HepG2 (cell line): Measurements from ENCODE around the gene SLC23A3. TPM values are rescaled to one million over a fixed set of nuclear protein-coding genes. Genes with fewer than 3 reads are reported as not detected.

Source experiments
- ATAC-seq: fragments of 200-7000 bp; cut with Tn5 transposase; 3 replicates; pipeline ENCODE4 v1.9.1; 2020; ENCODE audit warnings: mild to moderate bottlenecking, moderate library complexity
- BruUV-seq: library from RNA; stranded (reverse); fragments of 400-500 nt; replicated peaks from 2 replicates; lab custom pipeline; 2021; lab: Mats Ljungman, UMichigan
- CTCF ChIA-PET: fragments of 300-600 bp; formaldehyde crosslinking; extraction: SDS; loops from one replicate; lab custom pipeline; 2021; ENCODE audit warnings: low total read pairs, inconsistent platforms, low intra/inter-chr PET ratio; lab: Yijun Ruan, JAX
- POLR2A ChIA-PET: fragments of 350-600 bp; sonication (Branson Sonifier 250); formaldehyde crosslinking; loops from one replicate; lab custom pipeline; 2020; ENCODE audit warnings: antibody characterized with exemption, inconsistent platforms; lab: Yijun Ruan, JAX
- DNase-seq: peaks from one replicate; pipeline ENCODE4 v3.0.0-alpha.2; 2015; ENCODE audit warnings: low spot score
- FAIRE-seq: peaks from 3 replicates; lab custom pipeline; 2011; peaks lifted over from hg19 to GRCh38; lab: Jason Lieb, UNC
- H2AFZ ChIP-seq: one replicate; pipeline ENCODE4 v1.6.1; 2011; ENCODE audit warnings: low read length, inconsistent platforms
- H3K27ac ChIP-seq: fragments of 300-600 bp; 3 replicates; pipeline ENCODE4 v1.8.0; 2011; ENCODE audit warnings: mixed run types, mild to moderate bottlenecking, mixed read lengths, low read length, inconsistent platforms; ENCODE audit not compliant: insufficient read depth; ENCODE audit errors: extremely low read length
- H3K27me3 ChIP-seq, 2 experiments: fragments of 200-600 bp in 1 of 2; 2 replicates in 1 of 2; 3 replicates in 1 of 2; pipeline versions ENCODE4 v1.6.0 to v1.8.0; 2011; ENCODE audit warnings: low read length in 2 of 2, mild to moderate bottlenecking in 2 of 2, moderate library complexity in 2 of 2, inconsistent platforms in 1 of 2; ENCODE audit not compliant: insufficient read depth in 2 of 2, control insufficient read depth in 1 of 2
- H3K36me3 ChIP-seq, 2 experiments: fragments of 200-600 bp in 1 of 2; replicated peaks in 1 of 2; 2 replicates in 1 of 2; 3 replicates in 1 of 2; pipeline versions ENCODE4 v1.5.1 to v1.8.0; 2011; ENCODE audit warnings: low read length in 2 of 2, inconsistent platforms in 1 of 2; ENCODE audit not compliant: insufficient read depth in 2 of 2, control insufficient read depth in 1 of 2
- H3K4me1 ChIP-seq: 2 replicates; pipeline ENCODE4 v1.5.1; 2012; ENCODE audit warnings: low read length, inconsistent platforms; ENCODE audit not compliant: insufficient read depth
- H3K4me2 ChIP-seq: 2 replicates; pipeline ENCODE4 v1.6.0; 2011; ENCODE audit warnings: low read depth, low read length, inconsistent platforms
- H3K4me3 ChIP-seq, 3 experiments: fragments of 200-600 bp in 1 of 3; sonication (generic), shearing (Covaris generic) in 1 of 3; replicated peaks in 1 of 3; 2 replicates each; pipeline ENCODE4 v1.5.1; 2011 to 2016; ENCODE audit warnings: low read length in 3 of 3, inconsistent platforms in 2 of 3, low read depth in 2 of 3, mild to moderate bottlenecking in 2 of 3, control low read depth in 1 of 3, mixed read lengths in 1 of 3; ENCODE audit not compliant: insufficient read depth in 1 of 3
- H3K79me2 ChIP-seq: one replicate; pipeline ENCODE4 v1.6.1; 2011; ENCODE audit warnings: low read length, inconsistent platforms; ENCODE audit not compliant: insufficient read depth
- H3K9ac ChIP-seq: 2 replicates; pipeline ENCODE4 v1.6.0; 2011; ENCODE audit warnings: mild to moderate bottlenecking, low read depth, low read length, inconsistent platforms; ENCODE audit not compliant: insufficient read depth
- H3K9me3 ChIP-seq: 2 replicates; pipeline ENCODE4 v1.5.1; 2012; ENCODE audit warnings: mild to moderate bottlenecking, low read length
- H4K20me1 ChIP-seq: 2 replicates; pipeline ENCODE4 v1.6.0; 2011; ENCODE audit warnings: inconsistent platforms, mild to moderate bottlenecking, low read length, moderate library complexity; ENCODE audit not compliant: insufficient read depth
- PRPF4 ChIP-seq: fragments of 200-400 bp; formaldehyde crosslinking; IDR thresholded peaks from 2 replicates; pipeline ENCODE4 v1.6.1; 2016; ENCODE audit warnings: low read length, low read depth; ENCODE audit not compliant: poor library complexity, severe bottlenecking
- RBFOX2 ChIP-seq: fragments of 200-400 bp; formaldehyde crosslinking; IDR thresholded peaks from 2 replicates; pipeline ENCODE4 v1.6.1; 2017; ENCODE audit warnings: low read depth, mild to moderate bottlenecking, low read length
- ZNF629 ChIP-seq: sonication (generic); formaldehyde crosslinking; conservative IDR thresholded peaks from 2 replicates; pipeline ENCODE4 v1.5.0; 2020; ENCODE audit warnings: missing genetic modification reagents
- WGBS: methylation state at CpG from one replicate; pipeline ENCODE4 v1.1.6; 2017; ENCODE audit warnings: low lambda C conversion rate; 5-methylcytosine and 5-hydroxymethylcytosine counted together
- in situ Hi-C: cut with HindIII; loops from 2 replicates; pipeline ENCODE4 v1.10.0; 2017; ENCODE audit warnings: low pct_unique_long_range_greater_than_20kb; ENCODE audit not compliant: extremely low pct_ligation_motif_present
- intact Hi-C: fragments of 100-400 bp; cut with micrococcal nuclease; formaldehyde crosslinking; loops from one replicate; pipeline ENCODE4 v1.10.0; 2022; ENCODE audit not compliant: unreplicated experiment
- polyA plus RNA-seq, 8 experiments: library from polyadenylated mRNA; depleted of rRNA in 3 of 8; stranded (reverse) in 7 of 8; unstranded in 1 of 8; fragments of >200 nt; fragmentation: Illumina TruSeq in 4 of 8; extraction: Trizol in 4 of 8; gene quantifications; 2 replicates each; pipeline versions ENCODE4 v1.2.1 to v1.2.3, GENCODE V29; 2011 to 2016; ENCODE audit warnings: low read depth in 4 of 8, missing spikeins in 1 of 8, mixed read lengths in 1 of 8; ENCODE audit not compliant: insufficient read depth in 1 of 8
- total RNA-seq, 5 experiments: library from RNA; depleted of rRNA; stranded (reverse); fragments of >200 nt; fragmentation: Illumina TruSeq; extraction: Trizol; gene quantifications; 2 replicates each; pipeline ENCODE4 v1.2.3, GENCODE V29; 2016; ENCODE audit warnings: low read depth in 1 of 5
- TF ChIP-seq, protein P1 (sequence below): sonication (generic); formaldehyde crosslinking; IDR thresholded peaks from 2 replicates; pipeline ENCODE4 v1.5.1; 2020; ENCODE audit warnings: mild to moderate bottlenecking, moderate library complexity, missing genetic modification reagents
- TF ChIP-seq, protein P2 (sequence below): sonication (generic); formaldehyde crosslinking; IDR thresholded peaks from 2 replicates; pipeline ENCODE4 v1.5.0; 2020; ENCODE audit warnings: mild to moderate bottlenecking, missing genetic modification reagents

The SLC23A3 gene
- total and polyA plus RNA-seq, 2 of the 13 experiments (the other 11 are each of a cell fraction or from before 2014, with no cell fraction given) = 0.38 to 0.78 TPM

DNA sequence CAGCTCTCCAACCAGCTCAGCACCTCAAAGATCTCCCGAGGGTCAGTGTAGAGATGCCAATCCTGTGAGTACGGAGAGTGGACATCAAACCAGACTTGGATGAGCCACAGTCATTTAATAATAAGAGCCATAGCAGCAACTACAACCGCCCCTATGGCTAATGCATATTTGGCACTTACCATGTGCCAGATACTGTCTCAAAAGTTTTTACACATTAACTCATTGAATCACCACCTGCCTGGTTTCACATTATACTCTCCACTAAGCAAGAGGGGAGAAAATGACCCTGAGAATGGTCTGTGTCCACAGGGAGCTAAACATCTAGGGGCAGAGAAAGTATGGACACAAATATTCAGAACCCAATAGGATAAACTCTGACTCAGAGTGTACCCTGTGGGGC is 4.3 kb upstream of the SLC23A3 start (continued):
- TF ChIP-seq, protein P1, sequence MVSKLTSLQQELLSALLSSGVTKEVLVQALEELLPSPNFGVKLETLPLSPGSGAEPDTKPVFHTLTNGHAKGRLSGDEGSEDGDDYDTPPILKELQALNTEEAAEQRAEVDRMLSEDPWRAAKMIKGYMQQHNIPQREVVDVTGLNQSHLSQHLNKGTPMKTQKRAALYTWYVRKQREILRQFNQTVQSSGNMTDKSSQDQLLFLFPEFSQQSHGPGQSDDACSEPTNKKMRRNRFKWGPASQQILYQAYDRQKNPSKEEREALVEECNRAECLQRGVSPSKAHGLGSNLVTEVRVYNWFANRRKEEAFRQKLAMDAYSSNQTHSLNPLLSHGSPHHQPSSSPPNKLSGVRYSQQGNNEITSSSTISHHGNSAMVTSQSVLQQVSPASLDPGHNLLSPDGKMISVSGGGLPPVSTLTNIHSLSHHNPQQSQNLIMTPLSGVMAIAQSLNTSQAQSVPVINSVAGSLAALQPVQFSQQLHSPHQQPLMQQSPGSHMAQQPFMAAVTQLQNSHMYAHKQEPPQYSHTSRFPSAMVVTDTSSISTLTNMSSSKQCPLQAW (CRISPR knock-in tag) = no peak
- TF ChIP-seq ZNF629 (CRISPR knock-in tag) (no peak), PRPF4 (no peak)

DNA sequence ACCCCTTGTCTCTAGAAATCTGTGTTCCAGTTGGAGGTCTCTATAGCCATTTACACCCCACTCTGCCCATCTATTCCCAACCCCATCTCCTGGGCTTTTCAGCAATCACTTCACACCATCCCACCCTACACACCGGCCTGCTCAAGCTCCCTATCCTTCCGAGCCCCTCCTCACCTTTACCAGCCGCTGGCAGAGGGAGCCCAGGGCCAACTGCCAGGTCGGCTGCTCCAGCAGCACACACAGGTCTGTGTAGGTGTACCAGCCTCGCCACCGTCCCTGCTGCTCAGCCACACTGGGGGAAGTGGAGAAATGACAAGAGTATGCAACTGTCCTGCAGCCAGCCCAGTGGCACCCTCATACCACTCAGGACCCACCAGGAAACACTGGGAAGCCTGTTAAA is 3.3 kb upstream of the SLC23A3 start:
- peaks cover 8% of the 10 kb centered on the region for H3K79me2 ChIP-seq
- WGBS = 98% methylated on average over 6 of the region's 6 CpGs
- ATAC-seq (no peak), FAIRE-seq (no peak), DNase-seq (no peak)
- H3K36me3 ChIP-seq = peaks cover 7 to 23% of the 10 kb centered on the region in 2 experiments
- CTCF ChIA-PET = interaction anchor here (2.4 kb wide), 1 partner anchor 38 kb away, joined by 17 read pairs; no protein-coding TSS in a partner anchor
- H3K9ac ChIP-seq = no peak overlapping the region
- in situ Hi-C loops (loop anchor here (5.0 kb wide), 2 partner anchors 34 to 124 kb away; partner anchors contain the start of gene ZFAND2B), intact Hi-C loops (no loop called here)
- H3K9me3 ChIP-seq = no peaks in the 10 kb centered on the region
- H3K27ac ChIP-seq = no peak overlapping the region
- peaks cover 40% of the 10 kb centered on the region for H3K4me1 ChIP-seq
- no peaks in the 10 kb centered on the region for H4K20me1 ChIP-seq
- POLR2A ChIA-PET = interaction anchor here (1.1 to 10.4 kb wide), 3 partner anchors 20 to 76 kb away, joined by 3 to 227 read pairs (median 4); partner anchors contain the start of gene ZFAND2B
- BruUV-seq = no TSS peak
- H3K4me3 ChIP-seq = no peak overlapping the region
- H2AFZ ChIP-seq = no peak overlapping the region
- no peak overlapping the region for H3K4me2 ChIP-seq
- TF ChIP-seq, protein P2, sequence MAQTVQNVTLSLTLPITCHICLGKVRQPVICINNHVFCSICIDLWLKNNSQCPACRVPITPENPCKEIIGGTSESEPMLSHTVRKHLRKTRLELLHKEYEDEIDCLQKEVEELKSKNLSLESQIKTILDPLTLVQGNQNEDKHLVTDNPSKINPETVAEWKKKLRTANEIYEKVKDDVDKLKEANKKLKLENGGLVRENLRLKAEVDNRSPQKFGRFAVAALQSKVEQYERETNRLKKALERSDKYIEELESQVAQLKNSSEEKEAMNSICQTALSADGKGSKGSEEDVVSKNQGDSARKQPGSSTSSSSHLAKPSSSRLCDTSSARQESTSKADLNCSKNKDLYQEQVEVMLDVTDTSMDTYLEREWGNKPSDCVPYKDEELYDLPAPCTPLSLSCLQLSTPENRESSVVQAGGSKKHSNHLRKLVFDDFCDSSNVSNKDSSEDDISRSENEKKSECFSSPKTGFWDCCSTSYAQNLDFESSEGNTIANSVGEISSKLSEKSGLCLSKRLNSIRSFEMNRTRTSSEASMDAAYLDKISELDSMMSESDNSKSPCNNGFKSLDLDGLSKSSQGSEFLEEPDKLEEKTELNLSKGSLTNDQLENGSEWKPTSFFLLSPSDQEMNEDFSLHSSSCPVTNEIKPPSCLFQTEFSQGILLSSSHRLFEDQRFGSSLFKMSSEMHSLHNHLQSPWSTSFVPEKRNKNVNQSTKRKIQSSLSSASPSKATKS (CRISPR knock-in tag) = no peak
- TF ChIP-seq RBFOX2 = peak; percentile 40; the same call in 1 of the 2 replicates
- H3K27me3 ChIP-seq = no peaks in the 10 kb centered on the region
